ENCODE data around the gene GPRIN1.

Gene GPRIN1

DNA sequence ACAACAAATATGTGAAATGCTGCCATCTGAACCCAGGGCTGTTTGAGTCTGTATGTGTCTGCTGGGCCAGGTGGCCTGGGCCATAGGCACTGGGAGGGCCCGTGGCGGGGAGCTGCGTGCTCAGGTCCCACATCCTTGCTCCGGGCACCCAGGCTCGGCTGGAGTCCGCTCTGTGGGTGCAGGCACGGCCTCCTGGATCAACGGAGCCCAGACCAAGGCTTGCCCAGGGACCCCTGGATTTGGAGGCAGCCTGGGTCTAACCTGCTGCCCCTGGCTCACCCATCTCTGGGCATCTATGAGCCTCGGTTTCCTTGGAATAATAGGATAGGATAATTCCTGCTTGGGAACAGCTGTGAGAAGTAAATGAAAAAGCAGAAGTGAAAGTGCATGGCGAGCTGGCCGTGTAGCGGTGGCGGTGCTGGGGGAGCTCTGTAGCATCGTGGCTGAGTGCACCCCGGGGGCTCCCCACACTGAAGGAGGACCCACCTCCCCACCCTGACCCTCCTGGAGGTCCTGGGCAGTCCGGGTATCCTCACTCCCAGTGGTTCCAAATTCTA is 59.6 kb downstream of the GPRIN1 start:
- DNase-seq (ENCODE audit: low spot score): no peak
- TF ChIP-seq, protein P1, sequence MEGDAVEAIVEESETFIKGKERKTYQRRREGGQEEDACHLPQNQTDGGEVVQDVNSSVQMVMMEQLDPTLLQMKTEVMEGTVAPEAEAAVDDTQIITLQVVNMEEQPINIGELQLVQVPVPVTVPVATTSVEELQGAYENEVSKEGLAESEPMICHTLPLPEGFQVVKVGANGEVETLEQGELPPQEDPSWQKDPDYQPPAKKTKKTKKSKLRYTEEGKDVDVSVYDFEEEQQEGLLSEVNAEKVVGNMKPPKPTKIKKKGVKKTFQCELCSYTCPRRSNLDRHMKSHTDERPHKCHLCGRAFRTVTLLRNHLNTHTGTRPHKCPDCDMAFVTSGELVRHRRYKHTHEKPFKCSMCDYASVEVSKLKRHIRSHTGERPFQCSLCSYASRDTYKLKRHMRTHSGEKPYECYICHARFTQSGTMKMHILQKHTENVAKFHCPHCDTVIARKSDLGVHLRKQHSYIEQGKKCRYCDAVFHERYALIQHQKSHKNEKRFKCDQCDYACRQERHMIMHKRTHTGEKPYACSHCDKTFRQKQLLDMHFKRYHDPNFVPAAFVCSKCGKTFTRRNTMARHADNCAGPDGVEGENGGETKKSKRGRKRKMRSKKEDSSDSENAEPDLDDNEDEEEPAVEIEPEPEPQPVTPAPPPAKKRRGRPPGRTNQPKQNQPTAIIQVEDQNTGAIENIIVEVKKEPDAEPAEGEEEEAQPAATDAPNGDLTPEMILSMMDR (IDR thresholded peaks at IDR 0.05; ENCODE audit: borderline replicate concordance, control extremely low read depth, extremely low read depth, insufficient read depth, missing control alignments): no peak
- in situ Hi-C loops (cut with MboI; ENCODE audit: low sequenced_read_pairs, unreplicated experiment): no loop called here

DNA sequence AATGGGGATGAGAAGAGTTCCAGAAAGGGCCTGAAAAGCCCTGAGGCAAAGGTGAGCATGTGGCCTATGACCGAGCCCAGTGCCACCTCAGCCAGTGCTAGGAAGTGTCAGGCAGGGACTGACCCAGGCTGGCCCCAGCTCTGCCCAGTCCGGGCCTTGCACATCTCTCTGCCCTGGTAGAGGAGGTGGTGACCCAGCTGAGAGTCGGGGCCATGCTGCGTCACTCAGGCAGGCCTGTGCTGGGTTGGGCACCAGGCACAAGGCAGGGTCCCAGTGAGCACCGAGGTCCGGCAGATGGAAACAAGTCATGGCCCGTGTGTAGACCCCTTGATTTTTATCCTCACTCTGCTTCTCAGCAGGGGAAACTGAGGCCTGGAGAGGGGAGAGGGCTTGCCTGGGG is 60.1 kb downstream of the GPRIN1 start:
- in situ Hi-C loops (cut with MboI; ENCODE audit: low sequenced_read_pairs, unreplicated experiment): no loop called here
- DNase-seq (ENCODE audit: low spot score): no peak
- TF ChIP-seq, protein P1 (IDR thresholded peaks at IDR 0.05; ENCODE audit: borderline replicate concordance, control extremely low read depth, extremely low read depth, insufficient read depth, missing control alignments): no peak

DNA sequence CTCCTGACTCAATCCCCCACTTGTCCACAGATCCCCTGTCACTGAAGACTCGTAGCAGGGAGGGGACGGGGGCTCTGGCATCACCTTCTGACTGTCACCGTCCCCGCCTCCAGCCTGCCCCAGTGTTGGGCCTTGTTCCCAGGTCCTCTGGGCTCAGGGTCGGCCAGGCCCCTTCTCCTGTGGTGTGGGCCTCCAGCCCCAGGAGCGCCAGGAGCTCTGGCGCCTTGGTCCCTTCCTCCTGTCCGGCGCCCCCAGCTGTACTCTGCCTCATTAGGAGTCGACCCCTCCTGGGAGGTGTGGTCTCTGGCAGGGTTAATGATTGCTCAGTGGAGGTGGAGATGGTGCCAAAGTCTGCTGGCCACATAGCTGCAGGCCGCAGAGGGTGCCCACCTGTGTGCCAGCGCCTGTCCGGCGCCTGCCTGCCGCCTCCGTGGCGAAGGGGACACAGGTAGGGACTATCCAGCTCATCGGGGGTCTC is 61.0 kb downstream of the GPRIN1 start, which contains the start of gene CDHR2:
Gene CDHR2, plus strand, starts transcription at position 376 of the 478 bp plus-strand sequence. CDS start 16,011 bp downstream, outside the sequence.
- in situ Hi-C loops (cut with MboI; ENCODE audit: low sequenced_read_pairs, unreplicated experiment): no loop called here
- TF ChIP-seq, protein P1 (IDR thresholded peaks at IDR 0.05; ENCODE audit: borderline replicate concordance, control extremely low read depth, extremely low read depth, insufficient read depth, missing control alignments): no peak
- no peak for DNase-seq (ENCODE audit: low spot score)

GRCh38 chr5:176547802-176548201 is 62.2 kb downstream of the GPRIN1 start:
- in situ Hi-C loops (cut with MboI; ENCODE audit: low sequenced_read_pairs, unreplicated experiment): no loop called here
- no peak for DNase-seq (ENCODE audit: low spot score)
- TF ChIP-seq, protein P1 (IDR thresholded peaks at IDR 0.05; ENCODE audit: borderline replicate concordance, control extremely low read depth, extremely low read depth, insufficient read depth, missing control alignments): no peak

Data from GM13976 (cell line).